ENCODE measurements around the gene TSPEAR.

TSPEAR gene

DNA sequence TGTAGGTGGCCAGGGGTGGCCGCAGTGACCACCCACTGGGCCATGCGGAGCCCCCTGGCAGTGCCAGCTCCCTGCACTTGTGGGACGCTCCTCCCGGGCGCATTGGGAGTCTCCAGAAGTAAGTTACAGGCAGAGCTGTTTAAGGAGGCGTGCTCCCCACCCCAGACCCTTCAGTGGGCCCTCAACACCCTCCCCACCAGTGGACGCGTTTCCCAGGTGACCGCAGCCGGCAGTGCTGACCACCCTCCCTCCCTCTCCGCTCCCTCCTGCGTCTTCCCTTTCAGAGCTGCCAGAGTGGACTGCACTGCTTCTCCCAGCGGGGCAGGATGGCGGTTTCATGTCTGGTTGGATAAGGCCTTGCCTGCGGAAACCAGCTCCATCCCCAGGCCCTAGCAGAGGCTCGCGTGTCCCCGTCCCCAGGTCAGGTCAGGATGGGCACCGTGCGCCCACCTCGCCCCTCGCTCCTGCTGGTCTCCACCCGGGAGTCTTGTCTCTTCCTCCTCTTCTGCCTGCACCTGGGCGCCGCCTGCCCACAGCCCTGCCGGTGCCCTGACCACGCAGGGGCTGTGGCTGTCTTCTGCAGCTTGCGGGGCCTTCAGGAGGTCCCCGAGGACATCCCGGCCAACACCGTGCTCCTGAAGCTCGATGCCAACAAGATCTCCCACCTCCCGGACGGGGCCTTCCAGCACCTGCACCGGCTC lies 255.0 kb downstream of the TSPEAR start:
- DNase-seq: no peak

- no peak for DNase-seq
Measured at GRCh38 chr21:44455524-44456213, 255.7 kb downstream of the TSPEAR start.

- DNase-seq: no peak
Measured at GRCh38 chr21:44454747-44455523, 256.4 kb downstream of the TSPEAR start, which contains the start of gene LRRC3. TSS of gene LRRC3 (plus strand) at chr21:44455510. CDS start at chr21:44456645, 1,135 bp downstream.

DNA sequence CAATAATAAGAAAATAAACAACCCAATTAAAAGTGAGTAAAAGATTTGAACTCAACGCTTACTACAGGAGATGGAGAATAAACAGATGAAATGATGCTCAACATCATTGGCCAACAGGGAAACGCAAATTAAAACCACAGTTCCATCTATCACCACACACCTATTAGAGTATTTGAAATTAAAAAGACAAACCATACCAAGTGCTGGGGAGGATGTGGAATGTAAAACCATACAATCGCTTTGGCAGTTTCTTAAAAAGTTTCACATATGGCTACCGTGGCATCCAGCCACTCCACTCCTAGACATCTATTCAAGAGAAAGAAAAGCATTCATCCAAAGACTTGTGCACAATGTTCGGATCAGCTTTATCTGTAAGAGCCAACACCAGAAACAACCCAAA lies 257.3 kb downstream of the TSPEAR start:
- no peak for DNase-seq

- DNase-seq: no peak
Measured at GRCh38 chr21:44453120-44453519, 258.3 kb downstream of the TSPEAR start.

DNA sequence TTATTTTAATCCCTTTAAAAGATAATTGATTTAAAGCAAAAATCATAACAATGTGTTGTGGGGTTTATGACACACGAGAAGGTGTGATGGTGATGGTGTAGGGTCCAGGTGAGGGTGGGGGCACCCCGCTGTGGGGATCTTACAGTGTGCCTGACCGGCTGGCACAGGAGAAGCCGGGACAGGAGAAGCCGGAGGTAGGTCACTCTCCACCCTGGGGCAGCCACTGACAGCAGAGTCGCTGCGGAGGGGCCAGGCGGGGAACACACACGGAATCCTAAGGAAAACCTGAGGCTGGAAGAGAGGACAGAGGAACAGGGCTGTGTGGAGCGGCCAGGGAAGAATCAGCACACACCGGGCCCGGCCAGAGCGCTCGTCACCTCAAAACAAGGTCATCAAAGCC lies 260.4 kb downstream of the TSPEAR start:
- DNase-seq: no peak

DNA sequence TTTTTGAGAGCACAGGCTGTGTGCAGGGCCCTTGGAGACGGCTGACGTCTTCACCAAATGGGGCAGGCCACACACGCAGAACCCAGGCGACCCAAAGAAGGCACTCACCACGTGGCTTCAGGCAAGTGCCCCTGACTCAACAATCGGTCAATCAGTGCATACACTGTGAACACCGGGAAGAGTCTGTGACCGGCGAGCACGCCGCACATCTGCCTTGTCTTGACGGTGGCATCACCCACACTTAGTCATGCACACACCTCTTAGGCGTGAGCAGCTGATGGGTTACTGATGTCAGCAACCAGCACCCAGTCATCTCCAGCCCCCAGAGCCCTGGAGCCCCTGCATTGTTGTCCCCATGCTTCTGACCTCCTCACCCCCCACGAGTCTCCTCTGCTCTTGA lies 261.0 kb downstream of the TSPEAR start:
- no peak for DNase-seq

- DNase-seq: no peak
Measured at GRCh38 chr21:44449473-44450363, 261.7 kb downstream of the TSPEAR start.

- no peak for DNase-seq
Measured at GRCh38 chr21:44448651-44449131, 262.7 kb downstream of the TSPEAR start.

Measured in T1000 (cell line).